Natural killer cell treated with Interleukin-12 subunit alpha and Interleukin-12 subunit beta and Interleukin-15 and Interleukin-18, amount 100 ng/mL, for 72 hours (primary cell): Measurements from ENCODE around the gene TMEM223. TPM values are rescaled to one million over a fixed set of nuclear protein-coding genes. Genes with fewer than 3 reads are reported as not detected.
"Not testable (repeated sequence)": the region's sequence is repeated elsewhere in the genome, so short reads cannot be mapped to it uniquely, and the experiment has no call there.

Source experiments
- ATAC-seq, 2 donors: fragments of 150-1000 bp; cut with Tn5 transposase in 1 of 2; sonication (Bioruptor Pico), chemical (Tn5 transposase) in 1 of 2; 2 replicates each; pipeline ENCODE4 v1.10.0; 2021
- DNase-seq: peaks from one replicate; pipeline ENCODE4 v3.0.0; 2022; ENCODE audit warnings: low spot score
- H3K27ac Mint-ChIP-seq, 2 donors: 1 replicate in 1 of 2; 2 replicates in 1 of 2; pipeline ENCODE4 v1.8.0; 2022; ENCODE audit warnings: mixed read lengths in 2 of 2, mild to moderate bottlenecking in 1 of 2, moderate library complexity in 1 of 2
- H3K27me3 Mint-ChIP-seq, 2 donors: 1 replicate in 1 of 2; 2 replicates in 1 of 2; pipeline ENCODE4 v1.8.0; 2022; ENCODE audit warnings: mixed read lengths in 2 of 2
- H3K36me3 Mint-ChIP-seq: one replicate; pipeline ENCODE4 v1.8.0; 2022; ENCODE audit warnings: mixed read lengths
- H3K4me1 Mint-ChIP-seq, 2 donors: 1 replicate in 1 of 2; 2 replicates in 1 of 2; pipeline ENCODE4 v1.8.0; 2022; ENCODE audit warnings: low read depth in 2 of 2, mixed read lengths in 2 of 2, mild to moderate bottlenecking in 1 of 2
- H3K4me3 Mint-ChIP-seq: one replicate; pipeline ENCODE4 v1.8.0; 2022; ENCODE audit warnings: mixed read lengths
- H3K9me3 Mint-ChIP-seq: 2 replicates; pipeline ENCODE4 v1.8.0; 2022; ENCODE audit warnings: mixed read lengths
- total RNA-seq, 2 donors: library from RNA; stranded (reverse); gene quantifications; one replicate each; pipeline ENCODE4 v1.2.3, GENCODE V29; 2022

The TMEM223 gene, protein sequence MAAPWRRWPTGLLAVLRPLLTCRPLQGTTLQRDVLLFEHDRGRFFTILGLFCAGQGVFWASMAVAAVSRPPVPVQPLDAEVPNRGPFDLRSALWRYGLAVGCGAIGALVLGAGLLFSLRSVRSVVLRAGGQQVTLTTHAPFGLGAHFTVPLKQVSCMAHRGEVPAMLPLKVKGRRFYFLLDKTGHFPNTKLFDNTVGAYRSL
- 10 to 100 TPM; 13.0 to 20.1 TPM for total RNA-seq

DNA sequence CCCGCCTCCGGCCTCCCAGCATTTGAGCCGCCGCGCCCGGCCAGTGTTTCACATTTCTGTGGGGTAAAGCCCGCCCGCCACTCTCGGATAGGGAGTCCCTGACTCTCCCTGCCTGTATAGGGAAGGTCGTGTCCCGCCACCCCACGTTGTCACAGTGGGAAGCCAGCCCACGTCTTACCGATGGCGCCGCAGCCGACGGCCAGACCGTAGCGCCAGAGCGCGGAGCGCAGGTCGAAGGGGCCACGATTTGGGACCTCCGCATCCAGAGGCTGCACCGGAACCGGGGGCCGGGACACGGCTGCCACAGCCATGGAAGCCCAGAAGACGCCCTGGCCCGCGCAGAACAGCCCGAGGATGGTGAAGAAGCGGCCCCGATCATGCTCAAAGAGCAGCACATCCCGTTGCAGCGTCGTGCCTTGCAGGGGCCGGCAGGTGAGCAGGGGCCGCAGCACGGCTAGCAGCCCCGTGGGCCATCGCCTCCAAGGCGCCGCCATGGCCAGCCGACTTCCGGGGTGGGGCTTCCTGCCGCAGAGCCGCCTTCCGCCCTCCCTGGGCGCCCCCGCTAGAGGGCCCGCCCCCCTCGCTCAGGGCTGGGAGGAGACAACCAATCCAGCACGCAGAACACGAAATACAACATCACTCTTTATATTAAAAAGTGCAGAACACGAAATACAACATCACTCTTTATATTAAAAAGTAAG lies at the start of gene TMEM223:
TSS of gene TMEM223 (minus strand) at position 506 of the 701 bp plus-strand sequence. CDS start at position 494, 12 bp downstream.
- peak within 1 kb of the TSS; percentile 88 for H3K4me3 Mint-ChIP-seq
- H3K4me1 Mint-ChIP-seq: peaks cover 33 to 34% of the 10 kb centered on the region in 2 donors
- peaks cover 32% of the 10 kb centered on the region for H3K36me3 Mint-ChIP-seq
- H3K9me3 Mint-ChIP-seq: no peaks in the 10 kb centered on the region
- H3K27me3 Mint-ChIP-seq: no peaks in the 10 kb centered on the region
- ATAC-seq (peak; percentile 86 to 87), DNase-seq (peak; percentile 94)
- H3K27ac Mint-ChIP-seq: peak within 1 kb of the TSS; percentile 82 to 88

DNA sequence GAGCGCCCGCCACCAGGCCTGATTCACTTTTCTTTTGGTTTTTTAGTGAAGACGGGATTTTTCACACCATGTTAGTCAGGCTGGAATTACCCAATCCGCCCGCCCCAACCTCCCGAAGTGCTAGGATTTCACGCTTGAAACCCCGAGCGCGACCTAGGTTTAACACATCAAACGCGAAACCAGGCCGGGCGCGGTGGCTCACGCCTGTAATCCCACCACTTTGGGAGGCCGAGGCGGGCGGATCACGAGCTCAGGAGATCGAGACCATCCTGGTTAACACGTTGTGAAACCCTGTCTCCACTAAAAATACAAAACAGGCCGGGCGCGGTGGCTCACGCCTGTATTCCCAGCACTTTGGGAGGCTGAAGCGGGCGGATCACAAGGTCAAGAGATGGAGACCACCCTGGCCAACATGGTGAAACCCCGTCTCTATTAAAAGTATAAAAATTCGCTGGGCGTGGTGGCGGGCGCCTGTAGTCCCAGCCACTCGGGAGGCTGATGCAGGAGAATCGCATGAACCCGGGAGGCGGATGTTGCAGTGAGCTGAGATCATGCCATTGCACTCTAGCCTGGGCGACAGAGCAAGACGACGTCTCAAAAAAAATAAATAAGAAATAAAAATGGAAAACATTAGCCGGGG lies 49.0 kb upstream of the TMEM223 start:
- H3K36me3 Mint-ChIP-seq, H3K27me3 Mint-ChIP-seq, H3K9me3 Mint-ChIP-seq, H3K4me3 Mint-ChIP-seq, H3K27ac Mint-ChIP-seq: not testable (repeated sequence)
- ATAC-seq (peak; percentile 60 to 68), DNase-seq (peak; percentile 96)
- peaks cover 22 to 27% of the 10 kb centered on the region in 2 donors for H3K4me1 Mint-ChIP-seq

DNA sequence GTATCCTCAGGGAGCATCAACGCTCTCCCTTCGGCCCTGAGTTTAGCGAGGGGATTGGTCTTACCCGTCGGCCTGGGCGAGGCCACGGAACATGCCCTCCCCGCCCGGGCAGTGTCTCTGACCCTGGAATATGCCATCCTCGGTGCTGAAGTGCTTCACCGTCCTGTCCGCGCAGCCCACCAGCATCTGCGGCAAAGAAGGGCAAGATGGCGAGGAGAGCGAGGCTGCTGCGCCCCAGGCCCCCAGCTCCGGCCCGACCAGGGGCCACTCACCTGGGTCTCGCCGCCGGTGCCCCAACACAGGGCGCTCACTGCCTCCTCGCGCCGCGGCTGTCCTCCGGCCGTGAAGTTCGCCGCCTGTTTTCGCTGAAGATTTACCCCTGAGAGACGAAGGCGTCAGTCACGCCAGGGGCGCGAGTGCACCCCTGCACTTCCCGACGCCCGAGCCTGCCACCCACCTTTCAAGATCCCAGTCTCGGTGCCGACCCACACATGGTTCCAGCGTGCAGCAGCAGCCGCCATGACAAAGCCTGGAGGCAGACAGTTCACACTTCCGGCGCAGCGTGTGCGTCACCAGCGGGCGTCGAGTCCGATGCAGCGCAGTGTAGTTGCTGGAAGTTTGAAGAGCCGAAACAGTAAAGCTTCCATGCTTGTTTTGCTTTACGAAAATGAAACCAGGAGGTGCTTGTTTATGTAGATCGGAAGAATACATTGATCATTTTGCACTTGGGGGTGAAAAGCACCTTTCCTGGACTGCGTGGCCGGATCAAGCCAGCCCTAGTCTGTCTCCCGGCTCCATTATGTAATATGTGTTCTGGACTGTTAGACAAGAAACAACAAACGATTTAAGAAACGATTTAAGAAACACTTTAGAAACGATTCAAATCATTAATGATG lies 47.5 kb upstream of the TMEM223 start, which contains the start of gene WDR74:
TSS of gene WDR74 (minus strand) at position 541 of the 896 bp plus-strand sequence. CDS start at position 521, 20 bp downstream.
- H3K27me3 Mint-ChIP-seq: no peaks in the 10 kb centered on the region
- DNase-seq (peak; percentile 91), ATAC-seq (peak; percentile 57 to 62)
- peaks cover 29 to 31% of the 10 kb centered on the region in 2 donors for H3K4me1 Mint-ChIP-seq
- H3K27ac Mint-ChIP-seq: no peak within 1 kb of the TSS
- peaks cover 10% of the 10 kb centered on the region for H3K36me3 Mint-ChIP-seq
- H3K9me3 Mint-ChIP-seq: no peaks in the 10 kb centered on the region
- H3K4me3 Mint-ChIP-seq: no peak within 1 kb of the TSS

DNA sequence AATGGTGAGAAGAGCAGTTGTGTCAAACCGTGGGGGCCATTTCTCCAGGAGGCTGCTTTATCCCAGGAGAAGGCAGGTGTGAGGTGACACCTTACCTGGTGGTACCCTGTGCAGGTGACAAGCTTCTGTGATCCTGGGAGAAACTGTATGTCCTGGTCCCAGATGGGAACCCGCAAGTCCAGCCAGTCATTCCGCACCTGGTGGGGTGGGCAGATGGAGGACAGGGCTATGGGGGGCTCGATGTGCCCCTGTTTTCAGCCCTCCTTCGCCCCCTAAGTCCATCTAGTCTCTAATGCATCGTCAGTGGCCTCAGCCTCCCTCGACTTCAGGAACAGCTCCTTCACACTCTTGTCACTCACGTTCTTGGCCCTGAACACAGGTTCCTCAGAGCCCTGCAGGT lies 43.5 kb upstream of the TMEM223 start:
- Mint-ChIP-seq H3K27ac (no peak overlapping the region), H3K36me3 (peaks cover 10% of the 10 kb centered on the region), H3K27me3 (no peaks in the 10 kb centered on the region), H3K4me3 (no peak overlapping the region), H3K9me3 (no peaks in the 10 kb centered on the region), H3K4me1 (peaks cover 43 to 46% of the 10 kb centered on the region in 2 donors)
- ATAC-seq (no peak), DNase-seq (no peak)

DNA sequence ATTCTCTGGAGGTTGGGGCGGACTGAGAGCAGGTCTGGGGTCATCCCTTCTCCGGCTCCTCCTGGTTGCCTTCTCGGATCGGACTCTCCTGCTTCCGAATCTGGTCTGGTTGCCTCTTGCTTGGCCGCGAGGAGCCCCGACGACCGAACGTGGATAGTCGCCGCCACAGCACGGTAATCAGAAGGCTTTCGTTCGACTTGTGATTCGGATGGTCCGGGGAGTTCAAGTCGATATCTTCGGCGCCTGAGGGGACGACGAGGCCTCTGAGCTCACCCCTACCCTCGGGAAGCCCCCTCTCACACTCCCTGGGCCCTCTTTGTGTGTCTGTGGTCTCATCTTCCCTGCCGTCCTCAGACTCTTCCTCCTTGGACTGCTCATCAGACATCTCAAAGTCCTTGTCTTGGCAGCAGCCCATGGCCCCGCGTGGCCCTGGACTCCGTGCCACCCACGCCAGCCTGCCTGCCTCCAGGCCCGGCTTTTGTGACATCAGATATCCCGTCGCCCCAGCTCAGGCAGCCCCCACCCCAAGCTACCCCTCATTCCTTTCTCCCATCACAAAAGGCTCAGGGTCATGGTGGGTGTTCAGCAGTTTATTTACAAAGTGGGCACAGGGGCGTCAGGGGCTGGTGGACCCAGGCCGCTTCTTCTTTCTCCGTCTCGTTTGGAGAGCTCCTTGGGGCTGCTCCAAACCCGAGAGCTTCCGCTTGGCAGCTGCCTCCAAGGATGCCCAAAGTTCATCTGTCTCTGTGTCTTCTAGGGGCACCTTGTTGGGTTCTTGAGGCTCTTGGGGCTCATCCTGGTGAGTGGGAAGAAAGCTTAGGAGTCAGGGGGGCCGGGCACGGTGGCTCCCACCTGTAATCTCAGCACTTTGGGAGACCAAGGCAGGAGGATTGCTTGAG lies 40.8 kb upstream of the TMEM223 start, which contains the start of gene TEX54:
TSS of gene TEX54 (minus strand) at position 506 of the 899 bp plus-strand sequence.
- H3K27me3 Mint-ChIP-seq: no peaks in the 10 kb centered on the region
- H3K36me3 Mint-ChIP-seq: peaks cover 8% of the 10 kb centered on the region
- ATAC-seq (peak in 1 of 2 donors; percentile 6), DNase-seq (no peak)
- peaks cover 28 to 38% of the 10 kb centered on the region in 2 donors for H3K4me1 Mint-ChIP-seq
- H3K9me3 Mint-ChIP-seq: no peaks in the 10 kb centered on the region
- H3K4me3 Mint-ChIP-seq: peak within 1 kb of the TSS; percentile 94
- peak within 1 kb of the TSS; percentile 94 to 95 for H3K27ac Mint-ChIP-seq

DNA sequence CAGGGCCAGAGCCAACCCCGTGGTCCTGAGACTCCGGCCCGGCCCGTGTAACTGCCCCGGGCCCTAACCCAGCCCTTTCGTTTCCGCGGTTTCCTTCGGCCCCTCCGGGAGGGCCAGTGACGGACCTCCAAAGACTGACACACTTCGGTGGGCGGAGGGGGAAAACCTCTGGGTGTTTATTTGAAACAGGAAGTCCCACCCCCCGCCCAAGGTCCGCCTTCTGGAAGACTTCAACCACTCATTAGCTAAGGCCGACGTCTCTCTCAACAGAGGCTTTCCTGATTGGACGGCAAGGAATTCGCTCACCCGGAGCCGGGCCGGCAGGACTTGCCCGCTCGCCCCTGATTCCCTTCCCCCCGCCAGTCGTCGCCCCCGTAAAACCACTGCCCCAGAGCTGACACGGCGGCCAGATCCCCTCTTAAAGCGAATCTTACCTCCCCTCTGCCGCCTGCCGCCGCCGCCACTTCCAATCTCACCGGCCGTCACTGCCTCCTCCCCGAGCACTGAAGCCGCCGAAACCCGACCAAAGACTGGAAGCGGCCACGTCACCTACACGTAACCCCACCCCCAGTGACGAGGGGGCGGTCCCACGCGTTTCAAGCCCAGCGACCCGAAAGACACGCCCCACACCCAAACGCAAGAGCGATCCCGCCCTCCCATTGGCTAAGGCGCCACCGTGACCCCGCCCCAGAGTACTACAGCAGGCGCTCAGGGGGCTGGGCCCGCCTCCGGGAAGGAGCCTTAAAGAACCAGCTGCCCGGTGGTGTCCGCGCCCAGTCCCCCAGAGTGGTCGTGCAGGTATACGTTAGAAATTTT lies 39.9 kb upstream of the TMEM223 start, which contains the start of gene STX5:
TSS of gene STX5 (minus strand) at position 532 of the 816 bp plus-strand sequence. CDS start 808 bp downstream, outside the sequence.
- ATAC-seq (peak; percentile 96 to 98), DNase-seq (peak; percentile 99)
- H3K27me3 Mint-ChIP-seq: no peaks in the 10 kb centered on the region
- H3K27ac Mint-ChIP-seq: peak within 1 kb of the TSS; percentile 94 to 95
- H3K4me1 Mint-ChIP-seq: peaks cover 24 to 40% of the 10 kb centered on the region in 2 donors
- H3K4me3 Mint-ChIP-seq: peak within 1 kb of the TSS; percentile 94
- H3K36me3 Mint-ChIP-seq: peaks cover 5% of the 10 kb centered on the region
- H3K9me3 Mint-ChIP-seq: no peaks in the 10 kb centered on the region

DNA sequence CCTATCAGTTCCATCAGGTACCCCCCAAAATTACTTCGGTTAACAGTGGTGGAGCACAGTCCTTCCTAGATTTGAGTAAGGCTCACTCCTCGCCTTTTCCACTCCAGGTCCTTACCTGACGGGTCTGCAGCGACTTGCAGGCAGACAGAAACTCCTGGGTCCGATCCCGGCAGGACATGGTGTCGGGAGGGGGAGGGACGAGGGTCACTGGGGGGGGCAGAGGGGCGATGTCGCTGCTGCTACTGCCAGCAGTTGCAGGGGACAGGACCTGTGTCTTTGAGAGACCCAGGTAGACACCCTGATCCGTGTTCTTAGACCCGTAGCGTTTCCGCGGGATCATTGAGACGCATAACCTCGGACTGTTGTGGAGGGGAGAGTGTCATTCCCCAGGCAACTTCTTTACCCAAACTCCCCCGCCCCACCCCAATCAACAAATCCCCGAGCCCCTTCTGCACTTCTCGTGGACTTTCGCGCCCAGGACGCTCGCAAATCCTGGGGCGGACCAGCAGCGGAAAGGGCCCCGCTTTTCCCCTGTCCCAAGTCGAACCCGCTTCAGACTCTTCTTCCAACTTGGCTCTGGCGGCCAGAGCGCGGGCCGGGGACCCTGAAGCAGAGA lies 39.2 kb upstream of the TMEM223 start:
- DNase-seq: no peak

DNA sequence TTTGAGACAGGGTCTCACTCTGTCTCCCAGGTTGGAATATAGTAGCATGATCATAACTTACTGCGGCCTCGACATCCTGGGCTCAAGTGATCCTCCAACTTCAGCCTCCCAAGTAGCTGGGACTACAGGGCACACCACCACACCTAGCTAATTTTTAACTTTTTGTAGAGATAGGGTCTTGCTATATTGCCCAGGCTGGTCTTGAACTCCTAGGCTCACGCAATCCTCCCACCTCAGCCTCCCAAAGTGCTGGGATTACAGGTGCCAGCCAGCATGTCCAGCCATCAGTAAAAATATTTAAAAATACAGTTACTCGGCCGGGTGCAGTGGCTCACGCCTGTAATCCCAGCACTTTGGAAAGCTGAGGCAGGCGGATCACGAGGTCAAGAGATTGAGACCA lies 36.3 kb upstream of the TMEM223 start:
- not testable (repeated sequence) for ATAC-seq, DNase-seq, H3K27me3 Mint-ChIP-seq, H3K4me3 Mint-ChIP-seq, H3K27ac Mint-ChIP-seq, H3K9me3 Mint-ChIP-seq
- H3K36me3 Mint-ChIP-seq: peaks cover 15% of the 10 kb centered on the region
- H3K4me1 Mint-ChIP-seq: peaks cover 17 to 29% of the 10 kb centered on the region in 2 donors

More for the DNA sequence above, 39.2 kb upstream of the TMEM223 start:
- Mint-ChIP-seq H3K27ac (peak overlapping the region; percentile 94 to 95), H3K36me3 (peaks cover 5% of the 10 kb centered on the region), H3K9me3 (no peaks in the 10 kb centered on the region), H3K4me1 (peaks cover 24 to 35% of the 10 kb centered on the region in 2 donors), H3K4me3 (peak overlapping the region; percentile 94), H3K27me3 (no peaks in the 10 kb centered on the region)
- ATAC-seq: no peak

DNA sequence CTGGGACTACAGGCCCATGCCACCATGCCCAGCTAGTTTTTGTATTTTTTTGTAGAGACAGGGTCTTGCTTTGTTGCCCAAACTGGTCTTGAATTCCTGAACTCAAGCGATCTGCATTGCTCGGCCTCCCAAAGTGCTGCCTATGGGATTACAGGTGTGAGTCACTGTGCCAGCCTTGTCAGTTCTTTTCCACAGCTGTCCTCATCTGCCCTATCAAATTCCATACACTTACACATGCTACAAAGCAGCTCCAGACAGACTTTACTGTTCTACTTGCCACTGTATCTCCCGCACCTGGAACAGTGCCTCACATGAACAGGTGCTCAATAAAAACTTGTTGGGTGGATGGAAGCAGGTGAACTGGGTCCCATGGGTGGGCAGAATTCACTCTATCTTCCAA lies 31.9 kb upstream of the TMEM223 start:
- peaks cover 31% of the 10 kb centered on the region for H3K36me3 Mint-ChIP-seq
- DNase-seq (no peak), ATAC-seq (no peak)
- H3K9me3 Mint-ChIP-seq: no peaks in the 10 kb centered on the region
- no peak overlapping the region for H3K4me3 Mint-ChIP-seq
- peak overlapping the region in 1 of 2 donors; percentile 79 for H3K27ac Mint-ChIP-seq
- H3K4me1 Mint-ChIP-seq: peaks cover 0 to 8% of the 10 kb centered on the region in 2 donors
- no peaks in the 10 kb centered on the region for H3K27me3 Mint-ChIP-seq

DNA sequence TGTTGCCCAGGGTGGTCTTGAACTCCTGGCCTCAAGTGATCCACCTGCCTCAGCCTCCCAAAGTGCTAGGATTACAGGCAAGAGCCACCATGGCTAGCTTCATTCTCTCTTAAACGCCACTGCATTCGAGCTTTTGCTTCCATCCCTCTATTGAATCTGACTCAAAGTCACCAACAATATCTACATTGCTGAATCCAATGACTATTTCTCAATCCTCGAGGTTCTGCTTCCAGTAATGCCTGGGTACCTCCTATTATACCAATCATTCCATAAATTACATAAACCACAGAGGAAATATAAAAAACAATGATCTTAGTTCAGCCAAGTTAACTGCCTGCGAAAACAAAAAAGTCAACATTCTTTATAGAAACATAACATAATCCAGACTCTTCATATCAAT lies 25.3 kb upstream of the TMEM223 start:
- H3K27ac Mint-ChIP-seq: no peak overlapping the region
- peaks cover 11% of the 10 kb centered on the region for H3K36me3 Mint-ChIP-seq
- H3K4me3 Mint-ChIP-seq: no peak overlapping the region
- no peak for ATAC-seq
- no peaks in the 10 kb centered on the region for H3K9me3 Mint-ChIP-seq
- no peak for DNase-seq
- H3K27me3 Mint-ChIP-seq: no peaks in the 10 kb centered on the region
- H3K4me1 Mint-ChIP-seq: peaks cover 0 to 4% of the 10 kb centered on the region in 2 donors

DNA sequence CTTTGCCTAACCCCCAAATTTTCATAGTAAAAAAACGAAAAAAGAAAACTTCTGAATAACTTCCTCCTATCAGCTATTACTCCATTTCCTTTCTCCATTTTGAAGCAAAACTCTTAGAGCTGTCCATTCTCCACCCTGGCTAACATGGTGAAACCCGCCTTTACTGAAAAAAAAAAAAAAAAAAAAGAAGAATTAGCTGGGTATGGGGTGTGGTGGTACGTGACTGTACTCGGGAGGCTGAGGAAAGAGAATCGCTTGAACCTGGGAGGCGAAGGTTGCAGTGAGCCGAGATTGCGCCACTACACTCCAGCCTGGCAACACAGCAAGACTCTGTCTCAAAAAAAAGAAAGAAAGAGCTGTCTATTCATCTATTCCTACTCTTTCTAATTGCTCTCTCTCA lies 24.8 kb upstream of the TMEM223 start:
- Mint-ChIP-seq H3K4me3 (no peak overlapping the region), H3K27me3 (no peaks in the 10 kb centered on the region), H3K36me3 (peaks cover 11% of the 10 kb centered on the region), H3K9me3 (no peaks in the 10 kb centered on the region), H3K4me1 (peaks cover 0 to 4% of the 10 kb centered on the region in 2 donors), H3K27ac (no peak overlapping the region)
- ATAC-seq: no peak
- no peak for DNase-seq
